ENCODE measurements around the gene SNCB. TPM values are rescaled to one million over a fixed set of nuclear protein-coding genes. Genes with fewer than 3 reads are reported as not detected.
"Not testable (repeated sequence)": the region's sequence is repeated elsewhere in the genome, so short reads cannot be mapped to it uniquely, and the experiment has no call there.

The SNCB gene
- total and polyA plus RNA-seq, 8 donors: 0.21 to 0.68 (median 0.42) TPM; not detected in 2

GRCh38 chr5:176594554-176594953, 35.8 kb downstream of the SNCB start:
- H3K4me3 ChIP-seq: no peak overlapping the region
- no peak for DNase-seq
- H3K4me1 ChIP-seq: peaks cover 0 to 10% of the 10 kb centered on the region in 2 donors
- intact Hi-C loops (cut with DNase I): no loop called here
- ATAC-seq: no peak
- peaks cover 0 to 42% of the 10 kb centered on the region in 2 donors for H3K27me3 ChIP-seq
- H3K9me3 ChIP-seq: no peaks in the 10 kb centered on the region
- H3K27ac ChIP-seq: no peak overlapping the region
- H3K36me3 ChIP-seq: no peaks in the 10 kb centered on the region
- TF ChIP-seq, protein P1, sequence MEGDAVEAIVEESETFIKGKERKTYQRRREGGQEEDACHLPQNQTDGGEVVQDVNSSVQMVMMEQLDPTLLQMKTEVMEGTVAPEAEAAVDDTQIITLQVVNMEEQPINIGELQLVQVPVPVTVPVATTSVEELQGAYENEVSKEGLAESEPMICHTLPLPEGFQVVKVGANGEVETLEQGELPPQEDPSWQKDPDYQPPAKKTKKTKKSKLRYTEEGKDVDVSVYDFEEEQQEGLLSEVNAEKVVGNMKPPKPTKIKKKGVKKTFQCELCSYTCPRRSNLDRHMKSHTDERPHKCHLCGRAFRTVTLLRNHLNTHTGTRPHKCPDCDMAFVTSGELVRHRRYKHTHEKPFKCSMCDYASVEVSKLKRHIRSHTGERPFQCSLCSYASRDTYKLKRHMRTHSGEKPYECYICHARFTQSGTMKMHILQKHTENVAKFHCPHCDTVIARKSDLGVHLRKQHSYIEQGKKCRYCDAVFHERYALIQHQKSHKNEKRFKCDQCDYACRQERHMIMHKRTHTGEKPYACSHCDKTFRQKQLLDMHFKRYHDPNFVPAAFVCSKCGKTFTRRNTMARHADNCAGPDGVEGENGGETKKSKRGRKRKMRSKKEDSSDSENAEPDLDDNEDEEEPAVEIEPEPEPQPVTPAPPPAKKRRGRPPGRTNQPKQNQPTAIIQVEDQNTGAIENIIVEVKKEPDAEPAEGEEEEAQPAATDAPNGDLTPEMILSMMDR (IDR thresholded peaks at IDR 0.05): no peak

DNA sequence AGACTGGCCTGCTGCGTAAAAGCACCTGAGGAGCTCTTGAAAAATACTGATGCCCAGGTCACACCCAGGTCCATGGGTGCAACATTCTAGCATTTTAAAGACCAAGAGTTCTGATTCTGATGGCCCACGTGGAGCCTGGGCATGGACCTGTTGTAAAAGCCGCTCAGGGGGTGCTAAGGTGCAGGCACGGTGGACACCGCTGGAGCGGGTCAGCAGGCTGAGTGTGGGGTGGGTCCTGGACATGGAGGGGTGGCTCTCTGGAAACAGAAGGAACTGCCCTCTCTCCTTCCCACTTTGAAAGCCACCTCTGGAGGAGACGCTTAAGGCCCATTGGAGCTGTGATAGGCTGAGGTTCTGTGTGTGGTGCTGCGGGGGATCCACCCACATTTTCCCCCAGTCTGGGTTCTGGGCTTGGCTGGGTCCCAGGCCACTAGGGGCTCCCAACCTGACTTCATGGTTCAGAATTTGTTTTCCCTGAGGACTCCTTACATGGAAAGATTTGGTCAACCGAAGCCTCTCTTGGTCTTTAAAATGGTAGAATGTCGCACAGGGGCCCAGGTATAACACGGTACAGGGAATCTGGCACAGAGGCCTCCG, 37.0 kb downstream of the SNCB start:
- Histone ChIP-seq H3K36me3 (no peaks in the 10 kb centered on the region), H3K27me3 (peaks cover 0 to 36% of the 10 kb centered on the region in 2 donors), H3K27ac (no peak overlapping the region), H3K4me1 (peaks cover 0 to 10% of the 10 kb centered on the region in 2 donors), H3K4me3 (no peak overlapping the region), H3K9me3 (no peaks in the 10 kb centered on the region)
- no peak for DNase-seq
- intact Hi-C loops (cut with DNase I): no loop called here
- no peak for ATAC-seq
- TF ChIP-seq, protein P1 (IDR thresholded peaks at IDR 0.05): no peak

GRCh38 chr5:176592573-176592972, 37.8 kb downstream of the SNCB start:
- Histone ChIP-seq H3K4me3 (no peak overlapping the region), H3K27ac (no peak overlapping the region), H3K27me3 (peaks cover 0 to 28% of the 10 kb centered on the region in 2 donors), H3K36me3 (no peaks in the 10 kb centered on the region), H3K9me3 (no peaks in the 10 kb centered on the region), H3K4me1 (peaks cover 0 to 10% of the 10 kb centered on the region in 2 donors)
- intact Hi-C loops (cut with DNase I): no loop called here
- ATAC-seq (no peak), DNase-seq (no peak)
- TF ChIP-seq, protein P1 (IDR thresholded peaks at IDR 0.05): no peak

- intact Hi-C loops (cut with DNase I); H3K4me1 ChIP-seq; ATAC-seq; H3K9me3 ChIP-seq; DNase-seq; H3K27ac ChIP-seq; H3K36me3 ChIP-seq; H3K4me3 ChIP-seq: not testable (repeated sequence)
- H3K27me3 ChIP-seq: peaks cover 0 to 19% of the 10 kb centered on the region in 2 donors
Measured at GRCh38 chr5:176591667-176592066, 38.7 kb downstream of the SNCB start.

DNA sequence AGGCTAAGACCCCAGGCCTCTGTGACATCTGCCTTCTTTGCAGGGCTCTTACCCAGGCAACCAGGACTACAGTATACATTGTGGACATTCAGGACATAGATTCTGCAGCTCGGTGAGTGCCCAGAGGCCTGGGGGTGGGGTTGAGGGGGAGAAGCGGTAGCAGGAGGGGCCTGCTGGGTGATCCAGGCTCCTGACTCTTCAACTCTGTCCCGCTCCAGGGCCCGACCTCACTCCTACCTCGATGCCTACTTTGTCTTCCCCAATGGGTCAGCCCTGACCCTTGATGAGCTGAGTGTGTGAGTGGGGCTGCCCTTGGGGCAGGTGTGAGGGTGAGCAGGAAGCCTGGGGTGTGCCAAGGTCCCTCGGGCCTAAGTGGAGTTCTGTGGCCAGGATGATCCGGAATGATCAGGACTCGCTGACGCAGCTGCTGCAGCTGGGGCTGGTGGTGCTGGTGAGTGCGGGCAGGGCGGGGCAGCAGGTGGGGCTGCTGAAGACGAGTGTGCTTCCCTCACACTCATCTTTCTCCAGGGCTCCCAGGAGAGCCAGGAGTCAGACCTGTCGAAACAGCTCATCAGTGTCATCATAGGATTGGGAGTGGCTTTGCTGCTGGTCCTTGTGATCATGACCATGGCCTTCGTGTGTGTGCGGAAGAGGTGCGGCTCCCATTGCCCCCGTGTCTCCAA, 40.2 kb downstream of the SNCB start:
- H3K27ac ChIP-seq: no peak overlapping the region
- H3K27me3 ChIP-seq: peaks cover 0 to 4% of the 10 kb centered on the region in 2 donors
- peaks cover 0 to 14% of the 10 kb centered on the region in 2 donors for H3K9me3 ChIP-seq
- DNase-seq (no peak), ATAC-seq (no peak)
- no peaks in the 10 kb centered on the region for H3K4me1 ChIP-seq
- no peak overlapping the region for H3K4me3 ChIP-seq
- intact Hi-C loops (cut with DNase I): no loop called here
- H3K36me3 ChIP-seq: no peaks in the 10 kb centered on the region
- TF ChIP-seq, protein P1 (IDR thresholded peaks at IDR 0.05): no peak

Measured in left lung (tissue), 10 donors.